NCI-H1092 (cell line): ENCODE data around the gene PSENEN.

Experiments
- DNase-seq: peaks from one replicate; lab custom pipeline; 2025; lab: John Stamatoyannopoulos, UW

PSENEN gene

GRCh38 chr19:35773020-35773806 is 27.8 kb downstream of the PSENEN start:
- DNase-seq, result no peak

GRCh38 chr19:35774274-35775045 is 29.0 kb downstream of the PSENEN start:
- no peak for DNase-seq

- DNase-seq, result no peak
Observed at GRCh38 chr19:35775046-35775297, 29.5 kb downstream of the PSENEN start.

GRCh38 chr19:35775298-35776101 is 30.0 kb downstream of the PSENEN start, which contains the start of gene ARHGAP33:
TSS of gene ARHGAP33 (plus strand) at chr19:35775564. CDS start at chr19:35775659, 95 bp downstream.
- DNase-seq, result peak; percentile 96

GRCh38 chr19:35776102-35776788 is 30.8 kb downstream of the PSENEN start:
- DNase-seq, result no peak

- DNase-seq, result no peak
Observed at GRCh38 chr19:35777086-35777841, 31.8 kb downstream of the PSENEN start.

- DNase-seq, result no peak
Observed at GRCh38 chr19:35777961-35778360, 32.5 kb downstream of the PSENEN start.

- DNase-seq, result no peak
Observed at GRCh38 chr19:35779033-35779432, 33.6 kb downstream of the PSENEN start.

- no peak for DNase-seq
Observed at GRCh38 chr19:35780058-35780457, 34.6 kb downstream of the PSENEN start.

- DNase-seq, result no peak
Observed at GRCh38 chr19:35780717-35781116, 35.3 kb downstream of the PSENEN start.

- no peak for DNase-seq
Observed at GRCh38 chr19:35781650-35782049, 36.2 kb downstream of the PSENEN start.

- DNase-seq, result no peak
Observed at GRCh38 chr19:35782589-35782988, 37.1 kb downstream of the PSENEN start.

- no peak for DNase-seq
Observed at GRCh38 chr19:35783469-35784434, 38.3 kb downstream of the PSENEN start.

GRCh38 chr19:35784503-35785338 is 39.3 kb downstream of the PSENEN start:
- no peak for DNase-seq

- DNase-seq, result no peak
Observed at GRCh38 chr19:35785339-35785627, 39.8 kb downstream of the PSENEN start.

- no peak for DNase-seq
Observed at GRCh38 chr19:35786299-35787160, 41.1 kb downstream of the PSENEN start.

- DNase-seq, result no peak
Observed at GRCh38 chr19:35787227-35787799, 41.9 kb downstream of the PSENEN start.
